ENCODE results near the gene PDE8B.

DNA sequence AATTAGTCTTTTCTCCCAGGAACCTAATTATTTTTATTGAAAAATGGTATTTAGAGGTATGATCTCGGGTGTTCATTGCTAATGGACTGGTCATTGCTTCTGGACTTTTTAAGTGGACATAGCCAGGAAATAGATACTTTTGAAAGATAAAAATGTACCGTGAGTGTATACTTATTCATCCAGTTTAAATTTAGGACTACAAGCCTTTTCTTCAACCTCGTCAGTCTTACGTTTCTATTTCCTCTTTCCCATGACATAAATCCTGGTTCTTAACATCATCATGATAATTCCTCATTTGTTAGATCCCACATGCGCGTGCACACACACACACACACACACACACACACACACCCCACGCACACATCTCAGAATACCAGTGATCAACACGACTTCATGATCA lies 15.1 kb downstream of the PDE8B start:
- TF ChIP-seq CTCF (IDR thresholded peaks at IDR 0.05; ENCODE audit: low read length) (no peak), EZH2 (optimal IDR thresholded peaks at IDR 0.05; ENCODE audit: low read depth, low read length) (no peak)

Measured in MM.1S (cell line).